Left renal cortex interstitium (tissue), 4 donors: Measurements from ENCODE around the gene DENND2D. TPM values are rescaled to one million over a fixed set of nuclear protein-coding genes. Genes with fewer than 3 reads are reported as not detected.
"Not testable (repeated sequence)": the region's sequence is repeated elsewhere in the genome, so short reads cannot be mapped to it uniquely, and the experiment has no call there.

Experiments
- DNase-seq, 4 donors: peaks; one replicate each; pipeline ENCODE4 v3.0.0-alpha.2; 2013; ENCODE audit warnings: low read depth in 4 of 4, low spot score in 2 of 4, missing footprints in 1 of 4
- polyA plus RNA-seq, 4 donors: library from polyadenylated mRNA; unstranded; fragments of 120-200 nt; gene quantifications; one replicate each; pipeline ENCODE4 v1.2.1, GENCODE V29; 2013; ENCODE audit not compliant: insufficient read length in 4 of 4

DENND2D gene
- polyA plus RNA-seq, 4 donors, result 14.0 to 20.0 (median 18.2) TPM

DNA sequence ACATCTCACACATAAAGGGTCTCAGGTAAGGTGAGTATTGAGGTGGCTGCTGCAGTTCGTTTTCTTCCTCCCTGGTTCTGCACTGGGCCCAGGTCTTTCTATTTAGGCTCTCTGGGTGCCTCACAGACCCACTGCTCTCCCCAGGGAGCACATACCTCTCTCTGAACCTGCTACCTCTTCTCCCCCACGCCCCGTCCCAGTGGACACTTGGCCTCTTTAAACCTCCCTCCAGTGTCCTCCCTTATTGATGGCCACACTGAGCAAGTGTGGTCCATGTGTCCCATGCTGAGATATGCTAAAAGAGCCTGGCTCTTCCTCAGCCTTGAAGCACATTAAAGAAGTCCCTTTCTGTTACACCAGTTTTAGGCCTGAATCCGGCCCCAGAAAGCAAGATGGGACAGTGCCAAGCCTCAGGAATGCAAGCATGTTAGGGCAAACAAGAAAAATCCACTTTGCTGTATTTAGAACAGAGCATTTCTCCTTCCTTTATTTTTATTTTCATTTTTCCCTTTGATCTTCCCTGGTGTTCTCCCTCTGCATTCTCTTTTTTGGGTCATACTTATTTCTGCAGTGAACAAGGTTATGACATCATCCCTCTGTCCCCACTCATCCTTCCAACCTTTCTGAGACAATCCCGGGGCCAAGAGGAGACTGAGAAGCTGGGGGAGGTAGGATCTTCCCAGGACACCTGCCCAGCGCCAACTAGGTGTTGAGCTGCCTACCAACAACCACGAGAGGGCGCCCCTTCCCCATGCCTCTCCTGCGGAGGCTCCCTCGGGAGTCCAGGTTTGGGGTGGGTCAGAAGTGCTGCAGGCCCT lies 22.1 kb upstream of the DENND2D start:
- DNase-seq, result no peak

DNA sequence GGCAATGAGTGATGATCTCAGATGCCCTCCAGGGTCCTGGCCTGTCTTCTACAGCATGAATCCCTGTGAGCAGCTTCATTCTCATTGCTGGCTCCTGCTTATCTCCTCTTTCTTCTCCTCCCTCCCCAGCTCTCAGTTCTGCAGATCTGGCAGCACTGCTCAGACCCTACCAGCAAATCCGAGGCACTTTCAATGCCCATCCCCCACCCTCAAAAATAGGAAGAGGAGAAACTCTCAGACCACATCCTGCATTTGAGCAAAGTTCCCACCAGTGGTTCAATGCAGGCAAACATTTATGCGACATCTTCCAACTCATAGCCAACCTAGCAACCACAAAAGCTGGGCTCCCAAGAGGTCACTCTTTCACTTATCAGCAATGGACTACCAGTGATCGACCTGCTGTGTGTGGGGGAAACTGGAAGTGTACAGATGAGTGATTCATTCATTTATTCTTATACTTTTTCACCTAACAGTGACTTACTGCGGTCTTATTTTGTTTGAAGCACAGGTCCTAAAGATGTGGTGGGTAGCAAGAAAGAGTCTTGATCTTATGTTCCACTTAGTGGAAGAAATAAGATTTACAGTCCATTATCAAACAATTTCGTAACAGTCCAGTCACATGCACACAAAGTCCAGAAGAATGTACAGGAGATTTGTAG lies 21.3 kb upstream of the DENND2D start:
- no peak for DNase-seq

DNA sequence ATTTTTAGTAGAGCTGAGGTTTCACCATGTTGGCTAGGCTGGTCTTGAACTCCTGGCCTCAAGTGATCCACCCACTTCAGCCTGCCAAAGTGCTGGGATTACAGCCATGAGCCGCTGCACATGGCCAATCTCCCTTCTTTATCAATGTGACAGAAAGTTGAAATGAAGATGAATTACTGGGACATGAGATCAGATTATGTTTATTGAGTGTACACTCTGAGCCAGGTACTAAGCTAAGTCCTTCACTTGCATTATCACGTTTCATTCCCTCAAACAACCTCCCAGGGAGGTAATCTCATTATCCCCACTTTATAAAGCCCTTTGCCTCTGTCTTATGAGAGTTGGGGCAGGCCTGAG lies 20.8 kb upstream of the DENND2D start:
- no peak for DNase-seq

DNA sequence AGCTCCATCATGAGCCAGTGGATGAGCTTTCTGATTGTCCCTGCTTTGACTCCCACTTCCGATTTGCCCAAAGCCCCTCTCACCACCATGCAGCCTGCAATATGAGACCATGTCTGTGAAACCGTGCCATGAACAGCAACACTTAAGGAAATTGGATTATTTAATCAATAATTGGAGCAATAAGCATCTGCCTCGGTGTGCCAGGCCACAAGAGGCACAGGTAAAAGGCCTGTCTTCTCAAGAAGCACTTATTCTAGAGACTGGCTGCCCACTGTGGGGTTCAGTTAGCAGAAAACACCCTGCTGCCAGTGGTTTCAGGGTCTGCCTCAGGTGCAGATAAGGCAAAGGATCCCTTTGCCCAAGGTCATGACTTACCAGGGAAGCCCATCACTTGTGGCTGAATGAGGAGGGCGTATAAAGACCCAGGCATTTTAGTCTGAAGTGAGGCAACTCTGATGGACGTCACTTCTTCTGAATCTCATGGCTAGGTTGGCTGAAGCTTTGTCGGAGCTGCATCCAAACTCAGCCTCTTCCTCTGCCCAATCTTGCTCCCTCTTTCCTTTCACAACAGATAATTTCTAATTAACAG lies 19.9 kb upstream of the DENND2D start:
- no peak for DNase-seq

DNA sequence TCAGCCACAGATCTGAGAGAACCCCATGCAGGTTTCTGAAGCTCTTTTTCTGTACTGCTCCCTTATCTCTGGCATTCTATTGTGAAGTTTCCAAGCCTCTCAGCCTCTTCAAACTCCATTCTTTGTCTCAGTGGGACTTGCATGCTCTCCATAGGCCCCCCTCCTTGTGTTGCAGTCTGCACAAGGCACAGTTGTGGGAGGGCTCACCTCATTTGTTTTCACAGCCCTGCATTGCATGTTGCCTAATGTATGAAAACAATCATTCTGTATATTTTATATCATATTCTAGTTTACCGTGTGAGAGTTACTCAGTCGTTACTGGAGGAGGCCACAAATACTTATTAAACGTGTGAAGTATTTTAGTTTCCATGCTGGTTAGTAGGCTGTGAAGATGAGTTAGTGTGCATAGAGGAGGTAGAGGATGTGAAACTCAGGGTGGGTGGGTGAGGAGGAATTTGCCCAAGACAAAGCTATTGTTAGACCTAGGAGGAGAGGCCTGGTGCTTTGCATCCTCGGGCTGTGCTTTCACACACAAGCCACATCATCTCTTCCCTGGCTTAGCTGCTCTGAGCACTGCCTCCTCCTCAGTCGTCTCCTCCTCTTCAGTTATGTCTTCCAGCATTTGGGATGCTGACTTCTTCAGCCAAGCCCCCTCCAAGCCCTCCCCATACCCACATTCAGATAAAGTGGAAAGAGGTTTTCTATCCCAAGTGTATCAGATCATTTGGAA lies 19.3 kb upstream of the DENND2D start:
- no peak for DNase-seq

DNA sequence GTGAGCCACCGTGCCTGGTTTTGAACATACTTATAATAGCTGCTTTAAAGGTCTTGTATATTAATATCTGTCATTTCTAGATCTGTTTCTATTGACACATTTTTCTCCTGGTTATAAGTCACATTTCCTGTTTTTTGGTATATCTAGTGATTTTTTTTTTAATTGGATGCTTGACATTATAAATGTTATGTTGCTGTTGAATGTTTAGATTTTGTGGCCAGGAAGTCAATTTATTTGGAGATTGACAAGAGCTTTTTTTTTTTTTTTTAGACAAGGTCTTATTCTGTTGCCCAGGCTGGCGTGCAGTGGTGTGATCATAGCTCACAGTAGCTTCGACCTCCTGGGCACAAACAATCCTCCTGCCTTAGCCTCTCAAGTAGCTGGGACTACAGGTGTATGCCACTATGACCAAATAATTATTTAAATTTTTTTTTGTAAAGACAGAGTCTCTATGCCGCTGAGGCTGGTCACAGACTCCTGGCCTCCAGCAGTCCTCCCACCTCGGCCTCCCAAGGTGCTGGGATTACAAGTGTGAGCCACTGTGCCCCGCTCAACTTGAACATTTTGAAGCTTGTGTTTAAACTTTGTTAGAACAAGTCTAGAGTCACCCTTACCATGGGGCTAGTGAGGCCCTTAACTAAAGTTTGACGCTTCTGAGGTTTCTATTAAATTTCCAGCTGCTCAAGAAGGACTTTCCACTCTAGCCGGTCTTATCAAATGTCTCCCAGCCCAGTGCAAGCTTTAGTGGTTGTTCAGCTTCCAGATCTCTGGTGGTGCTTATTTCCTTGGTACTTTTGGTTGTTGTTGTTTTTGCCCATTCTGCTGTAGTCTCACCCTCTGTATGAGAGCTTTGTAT lies 18.5 kb upstream of the DENND2D start:
- no peak for DNase-seq

DNA sequence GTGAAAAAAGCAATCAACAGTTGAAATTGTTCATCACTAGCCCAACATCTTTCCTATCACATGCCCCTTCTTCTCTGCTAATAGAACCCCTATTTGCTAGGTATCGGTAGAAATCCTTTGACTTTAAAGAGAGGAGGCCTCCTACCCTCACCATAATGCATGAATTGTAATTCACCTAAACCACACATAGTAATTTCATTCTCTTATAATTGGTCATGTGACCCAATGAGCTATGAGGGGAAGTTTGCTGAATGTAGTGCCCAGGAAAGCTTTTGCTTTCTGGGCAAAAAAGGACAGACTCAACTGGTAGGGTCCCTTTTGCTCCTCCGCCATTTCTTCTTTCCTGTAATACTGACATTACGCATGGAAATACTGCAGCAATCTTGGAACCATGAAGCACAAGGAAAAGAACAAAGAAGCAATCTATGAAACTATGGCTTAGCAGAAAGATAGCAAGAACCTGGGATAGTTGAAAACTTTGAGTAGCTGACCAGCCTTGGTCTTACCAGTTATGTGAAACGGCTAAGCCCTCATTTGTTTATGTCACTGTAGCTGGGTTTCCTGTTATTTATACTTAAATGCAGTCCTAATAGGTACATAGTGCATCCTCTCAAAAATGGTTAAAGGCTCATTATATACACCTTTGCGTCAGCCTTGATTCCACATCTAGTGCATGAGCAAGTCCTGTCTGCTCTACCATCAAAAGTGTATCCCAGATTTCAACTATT lies 16.9 kb upstream of the DENND2D start:
- DNase-seq, result no peak

DNA sequence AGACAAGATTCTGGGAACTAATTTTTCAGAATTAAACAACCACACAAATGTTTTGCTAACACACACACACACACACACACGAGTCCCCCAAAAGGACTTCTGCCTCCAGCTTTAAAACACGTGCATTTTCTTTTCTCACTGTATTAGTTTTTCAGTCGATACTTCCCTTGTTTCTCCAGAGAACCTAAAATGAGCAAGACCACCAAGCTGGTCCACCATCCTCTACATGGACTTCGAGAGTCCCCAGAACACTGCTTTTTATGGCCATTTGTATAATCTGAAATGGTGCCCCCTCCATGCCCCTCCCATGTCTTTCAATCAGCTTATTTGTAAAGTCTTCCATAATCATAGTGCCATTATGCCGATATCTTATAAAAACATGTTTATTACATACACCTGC lies 16.3 kb upstream of the DENND2D start:
- DNase-seq, result no peak

DNA sequence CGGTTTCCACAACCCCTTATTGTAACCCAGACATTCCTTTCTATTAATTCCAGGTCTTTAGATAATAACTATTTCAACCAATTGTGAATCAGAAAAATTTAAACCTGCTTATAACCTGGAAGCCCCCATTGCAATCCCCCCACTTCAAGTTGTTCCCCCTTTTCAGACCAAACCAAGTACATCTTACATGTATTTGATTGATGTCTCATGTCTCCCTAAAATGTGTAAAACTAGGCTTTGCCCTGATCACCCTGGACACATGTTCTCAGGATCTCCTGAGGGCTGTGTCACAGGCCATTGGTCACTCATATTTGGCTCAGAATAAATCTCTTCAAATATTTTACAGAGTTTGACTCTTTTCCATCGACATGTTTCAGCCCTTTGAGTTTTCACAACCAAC lies 14.8 kb upstream of the DENND2D start:
- not testable (repeated sequence) for DNase-seq

DNA sequence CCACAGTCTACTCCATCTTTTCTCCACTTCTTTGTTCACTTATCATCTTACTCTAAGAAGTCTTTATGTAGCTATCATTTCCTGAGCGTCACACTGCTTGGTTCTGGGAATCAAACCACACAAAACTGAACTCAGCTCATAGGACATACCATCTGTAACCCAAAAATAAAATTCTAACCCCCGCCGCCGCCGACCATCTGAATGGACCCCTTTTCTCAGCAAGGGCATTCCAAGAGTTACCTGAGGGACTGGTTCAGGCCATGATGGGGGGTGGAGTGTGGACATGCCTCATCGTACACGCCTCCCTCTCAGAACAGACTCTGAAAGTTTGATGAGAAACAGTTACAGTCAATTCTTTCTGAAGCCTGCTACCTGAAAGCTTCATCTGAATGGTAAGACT lies 14.4 kb upstream of the DENND2D start:
- no peak for DNase-seq

DNA sequence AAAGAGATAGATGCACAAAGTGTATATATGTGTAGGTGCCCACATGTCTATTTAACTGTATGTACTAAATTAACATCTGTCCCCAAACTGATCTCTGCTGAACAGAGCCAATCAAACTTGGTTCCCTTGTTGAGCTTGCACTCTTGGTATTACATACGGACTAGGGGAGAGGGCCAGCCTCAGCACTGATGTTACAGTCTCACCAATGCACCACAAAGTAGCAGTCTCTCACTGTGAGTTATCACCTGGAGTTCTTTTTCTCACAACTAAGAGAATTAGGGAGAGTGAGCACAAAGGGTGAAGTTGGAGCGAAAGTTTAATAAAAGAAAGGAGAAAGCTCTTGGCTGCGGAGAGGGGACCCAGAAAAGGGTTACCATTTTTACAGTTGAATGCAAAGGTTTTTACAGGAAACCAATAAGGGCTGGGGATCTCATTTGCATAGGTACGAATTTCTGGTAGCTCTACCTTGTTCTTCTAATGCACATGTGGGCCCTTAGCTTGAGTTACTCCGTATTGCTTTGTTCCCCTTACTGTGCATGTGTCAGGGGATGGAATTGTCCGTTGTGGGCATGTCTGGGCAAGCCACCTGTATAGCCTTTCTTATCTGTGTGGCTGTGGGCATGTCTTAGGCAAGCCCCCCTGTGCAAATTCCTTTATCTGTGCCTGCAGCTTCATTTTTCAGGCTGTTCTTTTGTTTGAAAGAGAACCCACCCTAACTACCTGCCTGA lies 13.8 kb upstream of the DENND2D start:
- no peak for DNase-seq

DNA sequence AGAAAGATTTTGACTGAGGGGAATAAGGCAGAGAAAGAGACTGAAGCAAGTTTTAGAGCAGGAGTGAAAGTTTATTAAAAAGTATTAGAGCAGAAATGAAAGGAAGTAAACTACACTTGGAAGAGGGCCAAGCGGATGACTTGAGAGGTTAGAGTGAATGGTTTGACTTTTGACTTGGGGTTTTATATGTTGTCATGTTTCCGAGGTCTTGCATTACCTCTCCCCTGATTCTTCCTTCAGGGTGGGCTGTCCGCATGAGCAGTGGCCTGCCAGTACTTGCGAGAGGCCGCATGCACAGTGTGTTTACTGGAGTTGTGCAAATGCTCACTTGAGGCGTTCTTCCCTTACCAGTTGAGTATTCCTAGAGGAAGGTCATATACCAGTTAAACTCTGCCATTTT lies 13.0 kb upstream of the DENND2D start:
- DNase-seq, result no peak

DNA sequence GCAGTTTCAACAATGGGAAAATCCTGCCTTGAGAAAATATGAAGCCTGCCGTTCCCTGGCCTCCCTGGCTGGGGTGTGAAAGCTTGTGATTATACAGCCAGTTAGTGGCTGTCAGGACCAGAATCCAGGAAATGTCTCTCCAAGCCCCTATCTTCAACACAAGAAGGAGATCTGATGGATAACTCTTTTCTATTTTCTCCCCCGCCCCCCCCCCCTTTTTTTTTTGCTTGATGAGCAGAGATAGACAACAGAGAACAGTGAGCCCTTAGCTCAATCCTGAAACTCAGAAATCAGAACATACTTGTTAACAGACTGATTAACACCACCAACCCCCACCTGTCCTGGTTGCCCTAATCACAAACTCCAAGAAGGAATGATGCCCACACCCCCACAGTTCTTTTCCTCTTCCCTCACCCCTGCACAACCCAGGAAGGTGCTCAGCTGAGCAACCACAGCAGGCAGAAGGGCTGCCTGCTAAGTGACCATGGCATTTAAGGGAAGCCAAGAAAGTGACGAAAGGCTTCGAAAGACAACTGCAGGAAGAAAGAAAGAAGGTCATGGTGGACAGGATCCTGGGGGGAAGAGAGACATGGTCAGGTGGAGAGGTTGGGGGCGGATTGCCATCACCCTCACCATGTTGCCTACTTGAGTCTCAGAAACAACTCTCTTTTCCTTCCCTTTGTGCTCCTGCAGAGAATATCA lies 12.3 kb upstream of the DENND2D start:
- DNase-seq, result no peak

DNA sequence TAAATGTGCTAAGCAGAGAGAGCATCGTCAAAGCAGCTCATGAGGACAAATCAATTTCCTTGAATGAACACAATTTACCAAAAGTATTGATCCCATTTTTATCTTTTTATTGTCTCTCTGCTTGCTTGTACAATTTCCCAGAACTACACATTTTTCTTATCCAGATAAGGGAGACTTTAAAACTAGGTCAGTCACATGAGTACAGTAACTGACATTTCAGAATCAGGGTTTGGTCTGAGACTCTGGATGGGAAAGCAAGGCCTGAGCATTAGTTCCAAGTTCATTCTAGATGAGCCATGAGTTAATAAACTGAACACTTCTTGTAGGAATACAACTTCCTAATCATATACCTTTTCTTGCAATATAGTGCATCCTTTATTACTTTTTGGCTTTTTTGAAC lies 11.5 kb upstream of the DENND2D start:
- DNase-seq, result no peak

DNA sequence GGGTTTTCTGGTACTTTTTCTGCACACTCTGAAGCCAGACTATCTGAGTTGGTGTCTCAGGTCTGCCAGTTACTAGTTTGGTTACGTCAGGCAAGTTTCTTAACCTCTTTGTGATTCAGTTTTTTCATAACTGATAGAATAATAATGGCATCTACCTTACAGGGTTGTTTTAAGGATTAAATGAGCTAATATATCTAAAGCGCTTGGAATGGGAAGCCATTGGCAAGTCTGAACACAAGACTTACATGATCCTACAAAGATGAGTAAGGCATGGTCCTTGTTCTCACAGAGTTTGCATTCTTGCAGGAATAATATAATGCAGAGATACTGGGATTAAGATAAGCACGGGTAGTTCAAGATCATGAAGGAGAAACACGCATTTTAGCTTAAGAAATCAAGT lies 9.2 kb upstream of the DENND2D start:
- DNase-seq, result no peak

DNA sequence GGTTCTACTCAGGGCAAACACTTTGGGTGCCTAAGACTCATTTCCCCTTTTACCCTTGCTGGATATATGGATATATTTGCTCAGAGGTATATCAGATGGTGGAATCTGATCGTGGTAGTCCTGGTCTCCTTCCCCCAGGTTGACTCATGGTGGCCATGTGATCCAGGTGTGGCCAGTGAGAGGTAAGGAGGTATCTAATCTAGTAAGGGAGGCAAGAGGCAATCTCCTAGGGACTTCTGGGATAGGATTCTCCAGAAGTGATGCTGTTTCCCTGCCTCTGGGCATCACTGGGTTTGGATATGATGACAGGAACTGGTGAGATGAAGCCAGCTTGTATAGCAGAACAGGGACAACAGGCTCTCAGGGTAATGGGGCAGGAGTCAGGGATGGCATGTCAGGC lies 8.5 kb upstream of the DENND2D start:
- DNase-seq, result no peak

DNA sequence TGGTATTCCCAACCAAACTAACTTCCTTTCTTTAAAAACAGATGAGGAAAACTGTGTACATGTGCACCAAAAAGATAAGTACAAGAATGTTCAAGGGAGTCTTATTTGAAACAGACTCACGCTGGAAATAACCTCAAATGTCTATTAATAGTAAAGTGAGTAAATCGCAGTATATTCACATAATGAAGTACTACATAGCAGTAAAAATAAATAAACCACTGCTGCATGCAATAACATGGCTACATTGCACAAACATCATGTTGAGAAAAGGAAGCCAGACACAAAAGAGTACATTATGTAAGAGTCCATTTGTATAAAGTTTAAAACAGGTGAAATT lies 5.2 kb upstream of the DENND2D start:
- DNase-seq, result no peak

DNA sequence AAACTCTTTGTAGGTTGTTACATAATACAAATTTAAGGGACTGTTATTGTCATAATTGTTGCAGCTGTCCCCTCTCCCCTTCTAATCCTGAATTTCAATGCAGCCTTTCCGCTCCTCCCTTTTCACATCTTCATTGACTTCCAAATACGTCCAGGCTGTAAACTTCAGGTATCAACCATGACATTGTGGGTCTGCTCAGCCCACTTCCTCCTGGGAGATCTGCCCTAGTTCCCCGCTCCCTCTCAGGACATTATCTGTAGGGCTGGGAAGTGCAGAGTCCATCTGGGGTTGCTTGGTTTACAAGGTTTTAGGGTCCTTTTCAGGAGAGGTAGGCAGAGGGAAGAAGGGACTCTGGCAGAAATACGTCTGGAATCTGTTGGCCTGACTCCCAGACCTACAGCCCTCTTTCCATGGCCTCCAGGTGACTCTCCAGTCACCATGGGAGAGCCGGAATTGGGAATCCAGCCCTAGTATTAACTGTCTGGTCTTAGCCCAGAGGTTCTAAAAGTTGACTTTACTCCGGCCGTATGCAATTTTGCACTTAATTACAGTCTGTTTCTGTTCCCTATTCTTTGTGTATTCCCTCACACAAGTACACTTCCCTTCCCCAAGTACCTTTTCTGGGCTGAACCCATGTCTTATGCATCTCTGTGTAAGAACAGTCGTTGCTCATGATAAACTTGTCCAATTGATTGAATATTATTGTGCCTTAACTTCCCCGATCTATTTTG lies 4.7 kb upstream of the DENND2D start:
- no peak for DNase-seq
